Kidney epithelial cell (primary cell): ENCODE measurements around the gene PLEKHD1. TPM values are rescaled to one million over a fixed set of nuclear protein-coding genes. Genes with fewer than 3 reads are reported as not detected.
A peak's percentile ranks its signal among the peaks of the same experiment; 100 is the strongest.

Experiments used
- DNase-seq: peaks from one replicate; pipeline ENCODE4 v3.0.0-alpha.2; 2010; ENCODE audit warnings: low read depth
- H3K27me3 ChIP-seq: 2 replicates; pipeline ENCODE4 v1.6.0; 2011; ENCODE audit warnings: low read length; ENCODE audit not compliant: control insufficient read depth, insufficient read depth
- H3K36me3 ChIP-seq: 2 replicates; pipeline ENCODE4 v1.5.1; 2011; ENCODE audit warnings: low read length; ENCODE audit not compliant: control insufficient read depth, insufficient read depth
- H3K4me3 ChIP-seq: 2 replicates; pipeline ENCODE4 v1.5.1; 2011; ENCODE audit warnings: low read depth, mild to moderate bottlenecking, control low read depth, low read length
- CTCF ChIP-seq: IDR thresholded peaks from 2 replicates; pipeline ENCODE4 v1.5.1; 2011; ENCODE audit warnings: mild to moderate bottlenecking, moderate library complexity, low read length, control low read depth, inconsistent platforms; ENCODE audit not compliant: insufficient read depth, poor library complexity, severe bottlenecking
- total RNA-seq: library from RNA; depleted of rRNA; stranded (reverse); fragments of >200 nt; gene quantifications from 2 replicates; pipeline ENCODE4 v1.2.3, GENCODE V29; 2015

PLEKHD1 gene
- total RNA-seq, 1 donor from 2014 or later = 0.84 TPM

- no peak for DNase-seq
- peaks cover 75% of the 10 kb centered on the region for H3K27me3 ChIP-seq
- no peaks in the 10 kb centered on the region for H3K36me3 ChIP-seq
- no peak for TF ChIP-seq CTCF
- peak overlapping the region; percentile 9 for H3K4me3 ChIP-seq
Measured at GRCh38 chr14:69572030-69572840, 87.7 kb downstream of the PLEKHD1 start.

- Histone ChIP-seq H3K36me3 (no peaks in the 10 kb centered on the region), H3K27me3 (peaks cover 75% of the 10 kb centered on the region), H3K4me3 (no peak overlapping the region)
- no peak for DNase-seq
- no peak for TF ChIP-seq CTCF
Measured at GRCh38 chr14:69572841-69573135, 88.3 kb downstream of the PLEKHD1 start.

- Histone ChIP-seq H3K4me3 (no peak overlapping the region), H3K27me3 (peaks cover 73% of the 10 kb centered on the region), H3K36me3 (no peaks in the 10 kb centered on the region)
- no peak for DNase-seq
- no peak for TF ChIP-seq CTCF
Measured at GRCh38 chr14:69573205-69573830, 88.8 kb downstream of the PLEKHD1 start.

- Histone ChIP-seq H3K4me3 (no peak overlapping the region), H3K27me3 (peaks cover 72% of the 10 kb centered on the region), H3K36me3 (no peaks in the 10 kb centered on the region)
- TF ChIP-seq CTCF = no peak
- DNase-seq = no peak
Measured at GRCh38 chr14:69573831-69574262, 89.3 kb downstream of the PLEKHD1 start.

- Histone ChIP-seq H3K36me3 (no peaks in the 10 kb centered on the region), H3K4me3 (no peak within 1 kb of the TSS), H3K27me3 (peaks cover 73% of the 10 kb centered on the region)
- DNase-seq = no peak
- TF ChIP-seq CTCF = peak; percentile 96
Measured at GRCh38 chr14:69574263-69574953, 89.9 kb downstream of the PLEKHD1 start, which contains the start of gene CCDC177. CCDC177 (minus strand) TSS chr14:69574871; CDS start chr14:69573622, 1,249 bp downstream.
